ENCODE measurements around the gene TBC1D30. TPM values are rescaled to one million over a fixed set of nuclear protein-coding genes. Genes with fewer than 3 reads are reported as not detected.

Gene TBC1D30
- total RNA-seq, 1 experiment from 2014 or later, result 8.9 TPM

DNA sequence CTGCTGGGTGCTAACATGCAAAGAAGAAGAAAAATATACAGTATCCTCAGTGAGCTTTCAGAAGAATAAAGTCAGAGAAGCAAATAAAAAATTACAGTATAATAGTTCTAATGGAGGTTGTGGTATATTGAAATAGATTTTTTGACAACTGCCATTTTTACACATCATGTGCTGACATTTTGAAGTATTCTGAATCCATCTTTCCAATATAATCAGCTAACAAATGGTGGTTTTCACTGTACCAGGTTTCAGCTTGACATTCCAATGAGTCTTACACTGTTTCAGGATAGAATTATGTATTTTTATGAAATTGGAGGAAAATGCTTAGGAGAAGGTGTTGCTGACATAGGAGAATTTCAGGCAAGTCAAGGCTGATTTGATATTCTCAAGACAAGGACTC, 26.3 kb upstream of the TBC1D30 start:
- TF ChIP-seq, protein P1, sequence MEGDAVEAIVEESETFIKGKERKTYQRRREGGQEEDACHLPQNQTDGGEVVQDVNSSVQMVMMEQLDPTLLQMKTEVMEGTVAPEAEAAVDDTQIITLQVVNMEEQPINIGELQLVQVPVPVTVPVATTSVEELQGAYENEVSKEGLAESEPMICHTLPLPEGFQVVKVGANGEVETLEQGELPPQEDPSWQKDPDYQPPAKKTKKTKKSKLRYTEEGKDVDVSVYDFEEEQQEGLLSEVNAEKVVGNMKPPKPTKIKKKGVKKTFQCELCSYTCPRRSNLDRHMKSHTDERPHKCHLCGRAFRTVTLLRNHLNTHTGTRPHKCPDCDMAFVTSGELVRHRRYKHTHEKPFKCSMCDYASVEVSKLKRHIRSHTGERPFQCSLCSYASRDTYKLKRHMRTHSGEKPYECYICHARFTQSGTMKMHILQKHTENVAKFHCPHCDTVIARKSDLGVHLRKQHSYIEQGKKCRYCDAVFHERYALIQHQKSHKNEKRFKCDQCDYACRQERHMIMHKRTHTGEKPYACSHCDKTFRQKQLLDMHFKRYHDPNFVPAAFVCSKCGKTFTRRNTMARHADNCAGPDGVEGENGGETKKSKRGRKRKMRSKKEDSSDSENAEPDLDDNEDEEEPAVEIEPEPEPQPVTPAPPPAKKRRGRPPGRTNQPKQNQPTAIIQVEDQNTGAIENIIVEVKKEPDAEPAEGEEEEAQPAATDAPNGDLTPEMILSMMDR (IDR thresholded peaks at IDR 0.05), result no peak
- TF ChIP-seq, protein P2, sequence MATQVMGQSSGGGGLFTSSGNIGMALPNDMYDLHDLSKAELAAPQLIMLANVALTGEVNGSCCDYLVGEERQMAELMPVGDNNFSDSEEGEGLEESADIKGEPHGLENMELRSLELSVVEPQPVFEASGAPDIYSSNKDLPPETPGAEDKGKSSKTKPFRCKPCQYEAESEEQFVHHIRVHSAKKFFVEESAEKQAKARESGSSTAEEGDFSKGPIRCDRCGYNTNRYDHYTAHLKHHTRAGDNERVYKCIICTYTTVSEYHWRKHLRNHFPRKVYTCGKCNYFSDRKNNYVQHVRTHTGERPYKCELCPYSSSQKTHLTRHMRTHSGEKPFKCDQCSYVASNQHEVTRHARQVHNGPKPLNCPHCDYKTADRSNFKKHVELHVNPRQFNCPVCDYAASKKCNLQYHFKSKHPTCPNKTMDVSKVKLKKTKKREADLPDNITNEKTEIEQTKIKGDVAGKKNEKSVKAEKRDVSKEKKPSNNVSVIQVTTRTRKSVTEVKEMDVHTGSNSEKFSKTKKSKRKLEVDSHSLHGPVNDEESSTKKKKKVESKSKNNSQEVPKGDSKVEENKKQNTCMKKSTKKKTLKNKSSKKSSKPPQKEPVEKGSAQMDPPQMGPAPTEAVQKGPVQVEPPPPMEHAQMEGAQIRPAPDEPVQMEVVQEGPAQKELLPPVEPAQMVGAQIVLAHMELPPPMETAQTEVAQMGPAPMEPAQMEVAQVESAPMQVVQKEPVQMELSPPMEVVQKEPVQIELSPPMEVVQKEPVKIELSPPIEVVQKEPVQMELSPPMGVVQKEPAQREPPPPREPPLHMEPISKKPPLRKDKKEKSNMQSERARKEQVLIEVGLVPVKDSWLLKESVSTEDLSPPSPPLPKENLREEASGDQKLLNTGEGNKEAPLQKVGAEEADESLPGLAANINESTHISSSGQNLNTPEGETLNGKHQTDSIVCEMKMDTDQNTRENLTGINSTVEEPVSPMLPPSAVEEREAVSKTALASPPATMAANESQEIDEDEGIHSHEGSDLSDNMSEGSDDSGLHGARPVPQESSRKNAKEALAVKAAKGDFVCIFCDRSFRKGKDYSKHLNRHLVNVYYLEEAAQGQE (IDR thresholded peaks at IDR 0.05; ENCODE audit: insufficient read depth in 1 of 2, low read depth in 2 of 2, low read length in 1 of 2), result no peak
- TF ChIP-seq TCF7L2 (IDR thresholded peaks at IDR 0.05; ENCODE audit: low read depth, low read length) (no peak), POLR2AphosphoS5 (IDR thresholded peaks at IDR 0.05; ENCODE audit: low read depth, low read length) (no peak), SIN3A (IDR thresholded peaks at IDR 0.05; ENCODE audit: borderline replicate concordance, insufficient read depth, low read depth, low read length) (no peak)
- no peaks in the 10 kb centered on the region for H3K27me3 ChIP-seq (ENCODE audit: control insufficient read depth, insufficient read depth, low read length)
- H3K4me1 ChIP-seq (ENCODE audit: control insufficient read depth, insufficient read depth, low read length), result peaks cover 17% of the 10 kb centered on the region; the same call in 1 of the 2 replicates
- H3K4me3 ChIP-seq (ENCODE audit: low read depth in 2 of 2, low read length in 2 of 2), result no peak overlapping the region
- BruUV-seq (replicated peaks), result no TSS peak
- intact Hi-C loops (cut with micrococcal nuclease; ENCODE audit: unreplicated experiment), result no loop called here
- H3K27ac ChIP-seq (ENCODE audit: low read length), result no peak overlapping the region
- ChIA-PET POLR2A (no interaction called here), CTCF (interaction anchor here (0.6 kb wide), 1 partner anchor 214 kb away, joined by 4 read pairs; no protein-coding TSS in a partner anchor)
- no peaks in the 10 kb centered on the region for H3K36me3 ChIP-seq (ENCODE audit: control insufficient read depth, insufficient read depth, low read length)
- ATAC-seq (no peak), DNase-seq (ENCODE audit: low read depth, low spot score) (no peak)
- in situ Hi-C loops (cut with HindIII; ENCODE audit: low pct_unique_long_range_greater_than_20kb, low sequenced_read_pairs), result no loop called here
- H3K9me3 ChIP-seq (ENCODE audit: control insufficient read depth, insufficient read depth, low read depth, low read length), result no peaks in the 10 kb centered on the region

DNA sequence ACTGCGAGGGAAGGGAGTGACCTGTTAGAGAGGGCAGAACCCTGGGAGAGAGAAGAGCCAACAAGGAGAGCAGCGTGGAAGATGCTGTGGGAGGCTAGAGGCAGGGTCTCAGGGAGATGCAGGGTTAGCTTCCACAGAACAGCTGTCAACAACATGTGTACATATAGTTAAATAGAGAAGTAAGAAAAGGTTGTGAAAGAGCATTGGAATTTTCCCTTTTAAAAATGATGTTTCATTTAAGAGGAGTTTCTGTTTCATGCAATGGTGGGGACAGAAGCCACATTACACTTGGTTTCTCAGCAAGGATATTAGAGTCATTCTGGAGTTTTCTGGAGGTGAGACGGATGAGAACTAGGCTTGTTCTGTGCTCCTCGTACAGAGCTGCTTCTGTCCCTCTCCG, 23.8 kb upstream of the TBC1D30 start:
- Histone ChIP-seq H3K4me1 (ENCODE audit: control insufficient read depth, insufficient read depth, low read length) (peaks cover 17% of the 10 kb centered on the region; the same call in 1 of the 2 replicates), H3K4me3 (ENCODE audit: low read depth in 2 of 2, low read length in 2 of 2) (no peak overlapping the region), H3K9me3 (ENCODE audit: control insufficient read depth, insufficient read depth, low read depth, low read length) (no peaks in the 10 kb centered on the region), H3K36me3 (ENCODE audit: control insufficient read depth, insufficient read depth, low read length) (no peaks in the 10 kb centered on the region), H3K27ac (ENCODE audit: low read length) (no peak overlapping the region), H3K27me3 (ENCODE audit: control insufficient read depth, insufficient read depth, low read length) (no peaks in the 10 kb centered on the region)
- POLR2A ChIA-PET, result no interaction called here
- in situ Hi-C loops (cut with HindIII; ENCODE audit: low pct_unique_long_range_greater_than_20kb, low sequenced_read_pairs) (no loop called here), intact Hi-C loops (cut with micrococcal nuclease; ENCODE audit: unreplicated experiment) (no loop called here)
- BruUV-seq (replicated peaks), result no TSS peak
- ATAC-seq (no peak), DNase-seq (ENCODE audit: low read depth, low spot score) (no peak)
- TF ChIP-seq SIN3A (IDR thresholded peaks at IDR 0.05; ENCODE audit: borderline replicate concordance, insufficient read depth, low read depth, low read length) (no peak), TCF7L2 (IDR thresholded peaks at IDR 0.05; ENCODE audit: low read depth, low read length) (no peak), POLR2AphosphoS5 (IDR thresholded peaks at IDR 0.05; ENCODE audit: low read depth, low read length) (no peak)
- TF ChIP-seq, protein P1 (IDR thresholded peaks at IDR 0.05), result no peak
- TF ChIP-seq, protein P2 (IDR thresholded peaks at IDR 0.05; ENCODE audit: insufficient read depth in 1 of 2, low read depth in 2 of 2, low read length in 1 of 2), result no peak
- CTCF ChIA-PET, result interaction anchor here (0.6 kb wide), 1 partner anchor 610 kb away, joined by 7 read pairs; no protein-coding TSS in a partner anchor

Data from Panc1 (cell line).